Measurements from ENCODE around the gene MVP.
"Not testable (repeated sequence)": the region's sequence is repeated elsewhere in the genome, so short reads cannot be mapped to it uniquely, and the experiment has no call there.

The MVP gene

GRCh38 chr16:29876217-29876593 lies 55.9 kb downstream of the MVP start:
- DNase-seq = no peak

GRCh38 chr16:29876594-29877249 lies 56.5 kb downstream of the MVP start:
- DNase-seq = no peak

- DNase-seq = no peak
These were observed 57.2 kb downstream of the MVP start for GRCh38 chr16:29877266-29877961.

- no peak for DNase-seq
These were observed 57.9 kb downstream of the MVP start for GRCh38 chr16:29878172-29878571.

- no peak for DNase-seq
These were observed 60.8 kb downstream of the MVP start for GRCh38 chr16:29881050-29881449.

GRCh38 chr16:29883987-29884386 lies 63.7 kb downstream of the MVP start:
- DNase-seq = no peak

GRCh38 chr16:29889372-29889771 lies 69.1 kb downstream of the MVP start:
- not testable (repeated sequence) for DNase-seq

- DNase-seq = no peak
These were observed 71.5 kb downstream of the MVP start for GRCh38 chr16:29891525-29892457.

GRCh38 chr16:29892458-29892813 lies 72.2 kb downstream of the MVP start:
- DNase-seq = no peak

GRCh38 chr16:29893553-29893952 lies 73.3 kb downstream of the MVP start:
- DNase-seq = no peak

GRCh38 chr16:29894352-29894751 lies 74.1 kb downstream of the MVP start:
- DNase-seq = no peak

GRCh38 chr16:29896841-29897240 lies 76.6 kb downstream of the MVP start:
- no peak for DNase-seq

- DNase-seq = no peak
These were observed 77.1 kb downstream of the MVP start for GRCh38 chr16:29897333-29897732.

Data from NCI-H2107 (cell line).